Sigmoid colon (tissue), 7 donors: ENCODE data around the gene CAV2. TPM values are rescaled to one million over a fixed set of nuclear protein-coding genes. Genes with fewer than 3 reads are reported as not detected.

Experiments
- DNase-seq: peaks from one replicate; pipeline ENCODE4 v3.0.0-alpha.2; 2019
- H3K27ac ChIP-seq, 4 donors: fragments of 200-600 bp; sonication (generic); one replicate each; pipeline ENCODE4 v1.5.1; 2016 to 2019; ENCODE audit warnings: mild to moderate bottlenecking in 1 of 4
- H3K27me3 ChIP-seq, 3 donors: fragments of 200-600 bp; sonication (generic); one replicate each; pipeline ENCODE4 v1.5.1; 2019; ENCODE audit warnings: mild to moderate bottlenecking in 1 of 3
- H3K36me3 ChIP-seq, 4 donors: fragments of 200-600 bp; sonication (generic); one replicate each; pipeline ENCODE4 v1.5.1; 2016 to 2019
- H3K4me1 ChIP-seq, 4 donors: fragments of 200-600 bp; sonication (generic); one replicate each; pipeline ENCODE4 v1.5.1; 2017 to 2019
- H3K4me3 ChIP-seq, 4 donors: fragments of 200-600 bp; sonication (generic); one replicate each; pipeline ENCODE4 v1.5.1; 2017 to 2019; ENCODE audit warnings: mild to moderate bottlenecking in 2 of 4, moderate library complexity in 1 of 4
- H3K9me3 ChIP-seq, 4 donors: fragments of 200-600 bp in 3 of 4; sonication (generic) in 3 of 4; one replicate each; pipeline versions ENCODE4 v1.5.1 to v1.6.1; 2013 to 2019
- EP300 ChIP-seq, 4 donors: sonication (generic); formaldehyde crosslinking; IDR thresholded peaks; one replicate each; pipeline ENCODE4 v1.6.1; 2017; ENCODE audit warnings: antibody characterized with exemption in 4 of 4
- POLR2A ChIP-seq, 2 donors: fragments of 450-650 bp; IDR thresholded peaks; one replicate each; pipeline ENCODE4 v1.6.1; 2016; ENCODE audit warnings: antibody characterized with exemption in 2 of 2, mild to moderate bottlenecking in 2 of 2, moderate library complexity in 2 of 2
- POLR2AphosphoS5 ChIP-seq, 4 donors: sonication (generic); formaldehyde crosslinking; IDR thresholded peaks; one replicate each; pipeline ENCODE4 v1.6.1; 2017; ENCODE audit warnings: antibody characterized with exemption in 4 of 4
- WGBS, 2 donors: extraction: QIAGEN DNeasy Blood & Tissue Kit; methylation state at CpG; one replicate each; pipeline ENCODE4 v1.1.7; 2013; 5-methylcytosine and 5-hydroxymethylcytosine counted together
- intact Hi-C: fragments of 100-400 bp; cut with DNase I; formaldehyde crosslinking; loops from one replicate; pipeline ENCODE4 v1.15.1; 2023
- polyA plus RNA-seq, 3 donors: library from polyadenylated mRNA; stranded (reverse); fragments of 200-250 nt; gene quantifications; one replicate each; pipeline ENCODE4 v1.2.3, GENCODE V29; 2013
- total RNA-seq, 4 donors: library from RNA; depleted of rRNA; stranded (reverse); fragments of >200 nt; gene quantifications; one replicate each; pipeline ENCODE4 v1.1.0, GENCODE V29; 2016
- TF ChIP-seq, protein P1 (sequence below), 4 experiments: fragments of 450-650 bp in 3 of 4; fragments of 200-600 bp in 1 of 4; IDR thresholded peaks; one replicate each; pipeline ENCODE4 v1.5.1; 2016 to 2019; ENCODE audit warnings: antibody characterized with exemption in 4 of 4, mild to moderate bottlenecking in 3 of 4, moderate library complexity in 2 of 4
- donor health status: healthy with polysubstance abuse.
- donor health status: Bipolar disorder and iron deficiency.
- donor health status: healthy.

Gene CAV2
- total and polyA plus RNA-seq, 7 donors = 4.6 to 142 (median 81.8) TPM

- no peaks in the 10 kb centered on the region for H3K9me3 ChIP-seq
- 85 to 87% methylated on average over 1 of the region's 1 CpG for WGBS, 2 donors
- TF ChIP-seq EP300 (IDR thresholded peaks at IDR 0.05) (no peak), POLR2AphosphoS5 (IDR thresholded peaks at IDR 0.05) (no peak), POLR2A (IDR thresholded peaks at IDR 0.05) (no peak)
- TF ChIP-seq, protein P1, sequence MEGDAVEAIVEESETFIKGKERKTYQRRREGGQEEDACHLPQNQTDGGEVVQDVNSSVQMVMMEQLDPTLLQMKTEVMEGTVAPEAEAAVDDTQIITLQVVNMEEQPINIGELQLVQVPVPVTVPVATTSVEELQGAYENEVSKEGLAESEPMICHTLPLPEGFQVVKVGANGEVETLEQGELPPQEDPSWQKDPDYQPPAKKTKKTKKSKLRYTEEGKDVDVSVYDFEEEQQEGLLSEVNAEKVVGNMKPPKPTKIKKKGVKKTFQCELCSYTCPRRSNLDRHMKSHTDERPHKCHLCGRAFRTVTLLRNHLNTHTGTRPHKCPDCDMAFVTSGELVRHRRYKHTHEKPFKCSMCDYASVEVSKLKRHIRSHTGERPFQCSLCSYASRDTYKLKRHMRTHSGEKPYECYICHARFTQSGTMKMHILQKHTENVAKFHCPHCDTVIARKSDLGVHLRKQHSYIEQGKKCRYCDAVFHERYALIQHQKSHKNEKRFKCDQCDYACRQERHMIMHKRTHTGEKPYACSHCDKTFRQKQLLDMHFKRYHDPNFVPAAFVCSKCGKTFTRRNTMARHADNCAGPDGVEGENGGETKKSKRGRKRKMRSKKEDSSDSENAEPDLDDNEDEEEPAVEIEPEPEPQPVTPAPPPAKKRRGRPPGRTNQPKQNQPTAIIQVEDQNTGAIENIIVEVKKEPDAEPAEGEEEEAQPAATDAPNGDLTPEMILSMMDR (IDR thresholded peaks at IDR 0.05) = no peak
- H3K27me3 ChIP-seq = no peaks in the 10 kb centered on the region
- no peak for DNase-seq
- H3K4me1 ChIP-seq = peaks cover 0 to 82% (median 70%) of the 10 kb centered on the region in 4 donors
- peak overlapping the region; percentile 33 to 97 (median 64) for H3K27ac ChIP-seq
- H3K36me3 ChIP-seq = peaks cover 0 to 13% (median 3%) of the 10 kb centered on the region in 4 donors
- intact Hi-C loops = no loop called here
- H3K4me3 ChIP-seq = no peak overlapping the region
Observed at GRCh38 chr7:116546916-116547315, 47.4 kb downstream of the CAV2 start.

DNA sequence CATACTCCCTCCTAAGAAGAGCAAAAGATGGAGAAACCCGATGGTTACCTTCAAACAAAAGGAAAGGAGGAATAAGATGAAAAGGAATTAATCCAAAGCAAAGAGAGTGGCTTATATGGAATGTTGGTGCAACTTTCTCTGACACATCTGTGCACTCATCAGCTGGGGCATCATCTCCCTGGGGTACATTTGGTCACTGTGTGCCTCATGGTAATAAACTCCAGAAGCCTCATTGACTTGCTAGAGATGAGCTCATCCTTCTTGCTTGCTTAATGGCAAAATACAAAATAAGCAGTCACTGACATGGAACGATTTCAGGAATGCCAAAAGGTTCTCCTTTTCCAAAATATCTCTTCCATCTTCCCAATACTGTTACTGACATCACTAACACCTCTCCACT lies 47.8 kb downstream of the CAV2 start:
- intact Hi-C loops = no loop called here
- WGBS, 2 donors = 87 to 88% methylated on average over 2 of the region's 2 CpGs
- no peaks in the 10 kb centered on the region for H3K9me3 ChIP-seq

GRCh38 chr7:116548506-116548905 lies 49.0 kb downstream of the CAV2 start:
- no peak for DNase-seq
- 39 to 71% methylated on average over 3 of the region's 3 CpGs for whole genome bisulfite sequencing, 2 donors
- Histone ChIP-seq H3K27ac (peak overlapping the region; percentile 27 to 97 (median 62)), H3K4me1 (peaks cover 0 to 83% (median 68%) of the 10 kb centered on the region in 4 donors), H3K4me3 (no peak overlapping the region), H3K36me3 (peaks cover 0 to 19% (median 3%) of the 10 kb centered on the region in 4 donors), H3K9me3 (no peaks in the 10 kb centered on the region), H3K27me3 (no peaks in the 10 kb centered on the region)
- intact Hi-C loops = no loop called here
- TF ChIP-seq, protein P1 (IDR thresholded peaks at IDR 0.05) = no peak
- TF ChIP-seq POLR2A (IDR thresholded peaks at IDR 0.05) (no peak), POLR2AphosphoS5 (IDR thresholded peaks at IDR 0.05) (no peak), EP300 (IDR thresholded peaks at IDR 0.05) (no peak)

More for the DNA sequence above, 47.8 kb downstream of the CAV2 start:
- TF ChIP-seq, protein P1 (IDR thresholded peaks at IDR 0.05) = no peak
- TF ChIP-seq POLR2AphosphoS5 (IDR thresholded peaks at IDR 0.05) = peak in 2 of 4 donors; percentile 15 to 22
- Histone ChIP-seq H3K27me3 (no peaks in the 10 kb centered on the region), H3K4me3 (no peak overlapping the region), H3K36me3 (peaks cover 0 to 17% (median 3%) of the 10 kb centered on the region in 4 donors), H3K4me1 (peaks cover 0 to 82% (median 69%) of the 10 kb centered on the region in 4 donors), H3K27ac (peak overlapping the region; percentile 44 to 97 (median 64))
- no peak for DNase-seq

GRCh38 chr7:116549370-116549769 lies 49.8 kb downstream of the CAV2 start:
- no peak for DNase-seq
- intact Hi-C loops = no loop called here
- Histone ChIP-seq H3K36me3 (peaks cover 0 to 19% (median 3%) of the 10 kb centered on the region in 4 donors), H3K27me3 (no peaks in the 10 kb centered on the region), H3K27ac (peak overlapping the region in 2 of 4 donors; percentile 81 to 97), H3K4me3 (no peak overlapping the region), H3K9me3 (no peaks in the 10 kb centered on the region), H3K4me1 (peaks cover 0 to 86% (median 69%) of the 10 kb centered on the region in 4 donors)
- TF ChIP-seq EP300 (IDR thresholded peaks at IDR 0.05) (no peak), POLR2A (IDR thresholded peaks at IDR 0.05) (no peak), POLR2AphosphoS5 (IDR thresholded peaks at IDR 0.05) (no peak)
- TF ChIP-seq, protein P1 (IDR thresholded peaks at IDR 0.05) = no peak

- TF ChIP-seq POLR2AphosphoS5 (IDR thresholded peaks at IDR 0.05) (no peak), POLR2A (IDR thresholded peaks at IDR 0.05) (no peak), EP300 (IDR thresholded peaks at IDR 0.05) (no peak)
- TF ChIP-seq, protein P1 (IDR thresholded peaks at IDR 0.05) = no peak
- no peak overlapping the region for H3K4me3 ChIP-seq
- peaks cover 0 to 12% (median 3%) of the 10 kb centered on the region in 4 donors for H3K36me3 ChIP-seq
- no peaks in the 10 kb centered on the region for H3K27me3 ChIP-seq
- no peaks in the 10 kb centered on the region for H3K9me3 ChIP-seq
- H3K27ac ChIP-seq = peak overlapping the region; percentile 15 to 97 (median 71)
- peaks cover 0 to 82% (median 70%) of the 10 kb centered on the region in 4 donors for H3K4me1 ChIP-seq
- WGBS, 2 donors = 84 to 92% methylated on average over 5 of the region's 5 CpGs
- intact Hi-C loops = no loop called here
- DNase-seq = no peak
Observed at GRCh38 chr7:116551692-116552091, 52.2 kb downstream of the CAV2 start.
